GM21447 (cell line): ENCODE measurements around the gene RAI1.
"Not testable (repeated sequence)": the region's sequence is repeated elsewhere in the genome, so short reads cannot be mapped to it uniquely, and the experiment has no call there.

Experiments
- ATAC-seq: cut with Tn5 transposase; IDR thresholded peaks from one replicate; pipeline ENCODE4 v1.9.1; 2021; ENCODE audit not compliant: unreplicated experiment

Gene RAI1

GRCh38 chr17:17663160-17664063, 17.8 kb upstream of the RAI1 start:
- peak; percentile 82 for ATAC-seq

GRCh38 chr17:17664064-17664452, 17.2 kb upstream of the RAI1 start:
- no peak for ATAC-seq

- no peak for ATAC-seq
These were observed 16.0 kb upstream of the RAI1 start for GRCh38 chr17:17665255-17665654.

- ATAC-seq: no peak
These were observed 15.0 kb upstream of the RAI1 start for GRCh38 chr17:17666111-17666714.

- ATAC-seq: no peak
These were observed 14.0 kb upstream of the RAI1 start for GRCh38 chr17:17667231-17667630.

GRCh38 chr17:17667947-17668346, 13.3 kb upstream of the RAI1 start:
- ATAC-seq: no peak

GRCh38 chr17:17668358-17668757, 12.9 kb upstream of the RAI1 start:
- ATAC-seq: no peak

GRCh38 chr17:17668775-17669579, 12.3 kb upstream of the RAI1 start:
- ATAC-seq: no peak

- ATAC-seq: no peak
These were observed 11.6 kb upstream of the RAI1 start for GRCh38 chr17:17669580-17670235.

- ATAC-seq: no peak
These were observed 10.5 kb upstream of the RAI1 start for GRCh38 chr17:17670701-17671305.

GRCh38 chr17:17671369-17672129, 9.7 kb upstream of the RAI1 start:
- ATAC-seq: no peak

- ATAC-seq: no peak
These were observed 8.5 kb upstream of the RAI1 start for GRCh38 chr17:17672453-17673368.

GRCh38 chr17:17675416-17675815, 5.8 kb upstream of the RAI1 start:
- ATAC-seq: no peak

GRCh38 chr17:17675925-17676534, 5.2 kb upstream of the RAI1 start:
- no peak for ATAC-seq

GRCh38 chr17:17676752-17677151, 4.5 kb upstream of the RAI1 start:
- no peak for ATAC-seq

- ATAC-seq: no peak
These were observed 3.8 kb upstream of the RAI1 start for GRCh38 chr17:17677299-17678040.

- not testable (repeated sequence) for ATAC-seq
These were observed 3.1 kb upstream of the RAI1 start for GRCh38 chr17:17678063-17678699.
